GM21381 (cell line): ENCODE data around the gene SEPTIN12.
"Not testable (repeated sequence)": the region's sequence is repeated elsewhere in the genome, so short reads cannot be mapped to it uniquely, and the experiment has no call there.

Experiments
- ATAC-seq: cut with Tn5 transposase; IDR thresholded peaks from one replicate; pipeline ENCODE4 v1.9.1; 2021; ENCODE audit warnings: mild to moderate bottlenecking, moderate library complexity; ENCODE audit not compliant: unreplicated experiment

SEPTIN12 gene

DNA sequence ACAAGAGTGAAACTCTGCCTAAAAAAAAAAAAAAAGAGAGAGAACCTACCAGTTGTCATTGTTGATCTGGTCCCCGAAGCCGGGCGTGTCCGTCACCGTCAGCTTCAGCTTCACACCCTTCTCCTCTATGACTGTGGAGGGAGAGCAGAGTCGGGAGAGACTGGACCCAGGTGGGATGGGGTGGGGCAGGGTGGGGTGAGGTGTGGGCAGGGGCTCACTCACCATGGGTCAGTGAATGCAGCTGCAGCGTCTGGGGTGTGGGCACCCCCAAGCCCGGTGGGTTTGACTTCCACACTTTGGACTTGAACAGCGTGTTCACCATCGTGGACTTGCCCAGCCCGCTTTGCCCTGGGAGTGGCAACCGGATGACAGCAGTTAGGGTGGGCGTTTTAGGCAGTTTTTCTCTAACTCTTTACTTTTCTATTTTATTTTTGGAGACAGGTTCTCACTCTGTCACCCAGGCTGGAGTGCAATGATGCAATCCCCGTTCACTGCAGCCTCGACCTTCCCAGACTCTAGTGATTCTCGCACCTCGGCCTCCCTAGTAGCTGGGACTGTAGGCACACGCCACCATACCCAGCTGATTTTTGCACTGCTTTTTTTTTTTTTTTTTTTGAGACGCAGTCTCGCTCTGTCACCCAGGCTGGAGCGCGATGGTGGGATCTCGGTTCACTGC, 2.2 kb downstream of the SEPTIN12 start:
- no peak for ATAC-seq

DNA sequence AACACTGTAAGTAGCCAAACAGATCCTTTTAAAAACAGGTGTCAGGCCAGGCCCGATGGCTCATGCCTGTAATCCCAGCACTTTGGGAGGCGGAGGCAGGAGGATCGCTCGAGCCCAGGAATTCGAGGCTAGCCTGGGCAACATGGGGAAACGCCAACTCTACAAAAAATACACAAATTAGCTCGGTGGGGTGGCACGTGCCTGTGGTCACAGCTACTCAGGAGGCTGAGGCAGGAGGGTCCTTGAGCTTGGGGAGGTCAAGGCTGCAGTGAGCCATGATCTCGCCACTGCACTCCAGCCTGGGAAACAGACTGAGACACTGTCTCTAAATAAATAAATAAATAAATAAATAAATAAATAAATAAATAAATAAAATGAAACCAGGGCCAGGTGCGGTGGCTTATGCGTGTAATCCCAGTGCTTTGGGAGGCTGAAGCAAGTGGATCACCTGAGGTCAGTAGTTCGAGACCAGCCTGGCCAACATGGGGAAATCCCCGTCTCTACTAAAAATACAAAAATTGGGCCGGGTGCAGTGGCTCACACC, 3.6 kb downstream of the SEPTIN12 start:
- ATAC-seq = not testable (repeated sequence)

DNA sequence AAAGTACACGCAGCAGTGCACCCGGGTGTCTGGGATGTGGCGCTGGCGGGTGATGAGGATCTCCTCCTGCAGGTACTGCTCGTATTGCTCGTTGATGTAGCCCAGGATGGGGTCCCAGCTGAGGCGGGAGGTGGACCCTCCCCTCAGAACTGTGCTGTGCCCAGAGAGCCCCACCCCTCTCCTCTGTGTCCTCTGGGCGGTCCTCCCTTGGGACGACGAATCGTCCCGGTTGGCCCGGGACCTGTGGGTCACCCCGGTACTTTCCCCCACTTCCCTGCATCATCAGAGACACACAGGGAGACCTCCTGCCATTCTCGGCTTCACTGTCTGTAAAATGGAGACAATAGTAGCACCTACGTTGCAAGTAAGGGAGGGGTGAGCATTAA, 4.2 kb downstream of the SEPTIN12 start:
- no peak for ATAC-seq

DNA sequence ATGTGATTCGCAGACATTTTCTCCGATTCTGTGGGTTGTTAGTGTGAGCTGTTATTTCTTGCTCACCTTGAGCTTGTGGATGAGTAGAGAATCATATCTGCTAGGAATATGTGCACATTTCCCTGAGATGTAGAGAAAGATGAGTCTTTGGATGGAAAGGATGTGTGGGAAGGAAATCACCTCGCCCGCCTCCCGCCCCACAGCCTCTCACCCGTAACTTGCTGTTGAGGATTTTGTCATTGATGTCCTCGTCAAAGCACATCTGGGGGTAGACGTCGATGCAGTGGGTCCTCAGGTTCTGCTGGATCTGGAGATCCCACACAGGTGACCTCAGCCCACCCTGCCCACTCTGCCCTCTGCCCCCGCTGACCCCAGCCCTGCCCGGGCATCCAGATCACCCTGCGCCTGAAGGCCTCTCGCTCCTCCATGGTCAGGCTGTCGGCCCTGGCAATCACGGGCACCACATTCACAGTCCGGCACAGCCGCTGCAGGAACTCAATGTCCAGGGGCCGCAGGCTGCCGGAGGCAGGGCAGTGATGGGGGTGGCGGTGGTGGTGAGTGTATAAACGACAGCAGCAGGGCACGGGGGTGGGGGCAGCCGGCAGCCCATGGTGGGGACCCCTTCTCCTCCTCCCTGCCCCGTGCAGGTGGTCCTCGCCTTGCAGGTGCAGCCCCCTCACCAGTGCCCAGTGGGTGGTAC, 4.7 kb downstream of the SEPTIN12 start:
- ATAC-seq = no peak

DNA sequence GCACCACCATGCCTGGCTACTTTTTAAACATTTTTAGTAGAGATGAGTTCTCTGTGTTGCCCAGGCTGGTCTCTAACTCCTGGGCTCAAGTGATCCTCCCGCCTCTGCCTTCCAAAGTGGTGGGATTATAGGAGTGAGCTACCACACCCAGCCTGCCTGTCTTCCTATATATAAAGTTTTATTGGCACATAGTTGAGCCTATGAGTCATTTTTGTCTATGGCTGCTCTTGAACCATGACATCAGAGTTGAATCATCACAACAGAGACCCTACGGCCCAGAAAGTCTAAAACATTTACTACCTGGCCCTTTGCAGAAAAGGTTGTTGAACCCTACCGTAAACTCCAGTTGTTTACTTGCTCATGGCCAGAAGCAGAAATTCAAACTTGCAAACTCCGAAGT, 7.9 kb downstream of the SEPTIN12 start:
- no peak for ATAC-seq

DNA sequence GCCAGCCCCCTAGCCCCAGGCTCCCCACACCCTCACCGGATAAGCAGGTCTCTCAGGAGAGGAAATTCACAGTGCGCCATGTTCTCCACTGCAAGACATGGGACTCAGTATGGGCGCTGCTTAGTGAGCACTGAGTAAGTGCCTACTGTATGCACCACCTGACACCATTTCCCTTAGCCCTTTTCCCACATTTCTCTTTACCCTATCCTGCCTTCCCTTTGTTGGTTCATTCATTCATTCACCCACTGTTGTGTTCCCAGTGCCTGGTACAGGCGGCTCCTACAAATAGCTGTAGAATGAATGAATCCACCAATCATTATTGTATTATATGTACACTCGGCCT, 10.1 kb downstream of the SEPTIN12 start:
- ATAC-seq = no peak

DNA sequence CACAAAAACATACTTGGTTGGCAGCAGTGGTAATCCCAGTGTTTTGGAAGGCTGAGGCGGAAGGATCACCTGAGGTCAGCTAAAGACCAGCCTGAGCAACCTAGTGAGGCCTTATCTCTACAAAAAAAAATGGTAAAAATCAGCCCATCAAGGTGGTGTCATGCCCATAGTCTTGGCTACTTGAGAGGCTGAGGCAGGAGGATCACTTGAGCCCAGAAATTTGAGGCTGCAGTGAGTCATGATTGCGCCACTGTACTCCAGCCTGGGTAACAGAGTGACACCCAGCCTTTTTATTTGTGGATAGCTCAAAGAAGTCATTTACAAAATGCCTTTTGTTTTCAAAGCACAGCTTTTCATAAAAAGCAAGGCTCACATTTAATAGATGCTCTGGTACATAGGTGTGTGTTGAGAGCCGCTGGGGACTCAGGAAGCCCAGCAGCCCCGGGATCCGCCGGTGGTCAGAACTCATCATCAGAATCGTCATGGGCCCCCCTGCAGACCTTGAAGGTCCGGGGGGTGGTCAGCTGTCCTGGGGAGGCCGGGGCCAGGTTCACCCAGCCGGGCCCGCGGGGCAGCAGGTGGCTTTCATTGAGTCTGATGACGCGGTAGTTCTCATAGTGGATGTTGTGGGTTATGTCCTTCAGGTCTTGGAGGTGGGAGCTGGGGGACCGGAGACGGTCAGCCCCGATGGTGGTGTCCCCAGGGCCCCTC, 10.7 kb downstream of the SEPTIN12 start:
- no peak for ATAC-seq

DNA sequence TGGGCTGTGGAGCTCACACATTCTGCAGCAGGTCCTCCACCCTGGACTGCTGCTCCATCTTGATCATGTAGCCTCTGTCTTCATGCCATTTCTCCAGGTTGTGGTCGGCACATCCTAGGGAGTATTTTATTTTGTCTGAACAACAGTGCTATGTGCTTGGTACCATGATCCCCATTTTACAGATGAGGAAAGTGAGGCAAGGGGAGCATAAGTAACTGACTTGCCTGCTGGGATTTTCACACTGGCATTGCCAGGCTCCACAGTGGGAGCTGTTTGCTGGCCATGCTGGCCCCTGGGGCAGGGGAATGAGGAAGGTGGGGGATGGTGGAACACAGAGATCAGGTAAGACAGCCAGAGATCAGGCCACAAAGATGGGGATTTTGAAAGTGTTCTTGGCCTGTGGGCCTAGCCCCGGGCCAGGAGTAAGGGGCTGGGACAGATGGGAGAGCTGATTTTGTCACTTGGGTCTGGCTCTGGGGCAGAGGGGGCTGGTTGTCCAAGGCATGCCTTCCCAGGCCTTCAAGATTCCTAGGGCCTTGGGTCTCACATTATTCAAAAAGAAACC, 11.9 kb downstream of the SEPTIN12 start:
- ATAC-seq = no peak

DNA sequence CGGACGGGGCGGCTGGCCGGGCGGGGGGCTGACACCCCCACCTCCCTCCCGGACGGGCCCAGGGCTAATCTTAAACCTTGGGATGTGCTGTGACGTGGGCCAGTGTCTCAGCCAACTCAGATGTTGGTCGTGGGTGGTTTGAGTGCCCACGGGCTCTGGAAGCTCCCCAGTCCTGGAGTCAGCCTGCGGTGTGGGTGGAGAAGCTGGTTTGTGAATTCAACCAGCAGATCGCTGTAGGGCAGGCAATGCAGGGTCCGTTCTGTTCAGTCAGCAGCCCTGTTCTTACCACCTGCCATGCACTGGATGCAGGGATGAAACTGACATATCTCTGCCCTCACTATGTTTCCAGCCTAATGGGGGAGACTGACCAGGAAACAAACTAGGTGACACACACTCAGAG, 13.1 kb downstream of the SEPTIN12 start:
- no peak for ATAC-seq

DNA sequence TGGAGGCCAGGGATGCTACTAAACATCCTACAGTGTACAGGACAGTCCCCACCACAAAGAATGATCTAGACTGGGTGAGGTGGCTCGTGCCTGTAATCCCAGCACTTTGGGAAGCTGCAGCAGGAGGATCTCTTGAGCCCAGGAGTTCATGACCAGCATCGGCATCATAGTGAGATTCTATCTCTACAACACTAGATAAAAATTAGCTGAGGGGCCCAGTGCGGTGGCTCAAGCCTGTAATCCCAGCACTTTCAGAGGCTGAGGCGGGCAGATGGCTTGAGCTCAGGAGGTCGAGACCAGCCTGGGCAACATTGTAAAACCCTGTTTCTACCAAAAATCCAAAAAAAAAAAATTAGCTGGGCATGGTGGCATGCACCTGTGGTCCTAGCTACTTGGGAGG, 15.8 kb downstream of the SEPTIN12 start:
- no peak for ATAC-seq

DNA sequence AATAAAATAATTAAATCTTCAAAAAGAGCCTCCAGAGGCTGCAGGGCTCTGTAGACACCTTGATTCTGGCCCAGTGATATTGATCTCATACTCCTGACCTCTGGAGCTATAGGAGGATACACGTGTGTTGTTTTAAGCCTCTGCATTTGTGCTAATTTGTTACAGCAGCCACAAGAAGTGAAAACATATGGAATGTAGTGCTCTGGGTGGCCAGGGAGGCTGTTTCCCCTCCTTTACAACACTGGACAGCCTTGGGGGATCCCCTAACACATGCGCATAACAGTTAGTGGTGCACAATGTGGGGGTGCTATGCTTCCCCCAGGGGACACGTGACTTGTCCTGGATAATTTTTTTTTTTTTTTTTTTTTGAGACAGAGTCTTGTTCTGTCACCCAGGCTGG, 16.5 kb downstream of the SEPTIN12 start:
- ATAC-seq = no peak

DNA sequence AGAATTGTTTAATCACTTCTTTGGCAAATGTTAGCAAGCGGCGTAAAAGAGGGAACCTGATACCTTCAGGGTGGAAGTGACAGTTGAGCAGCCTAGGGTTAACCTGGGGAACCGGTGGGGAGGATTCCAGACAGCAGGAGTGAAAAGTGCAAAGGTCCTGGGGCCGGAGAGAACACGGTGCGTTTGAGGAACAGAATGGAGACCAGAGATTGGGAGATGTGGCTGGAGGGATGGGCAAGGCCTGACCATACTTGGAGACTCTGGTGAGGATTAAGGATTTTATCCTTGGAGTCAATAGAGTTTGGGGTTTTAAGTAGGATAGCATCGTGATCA, 18.9 kb downstream of the SEPTIN12 start:
- no peak for ATAC-seq

DNA sequence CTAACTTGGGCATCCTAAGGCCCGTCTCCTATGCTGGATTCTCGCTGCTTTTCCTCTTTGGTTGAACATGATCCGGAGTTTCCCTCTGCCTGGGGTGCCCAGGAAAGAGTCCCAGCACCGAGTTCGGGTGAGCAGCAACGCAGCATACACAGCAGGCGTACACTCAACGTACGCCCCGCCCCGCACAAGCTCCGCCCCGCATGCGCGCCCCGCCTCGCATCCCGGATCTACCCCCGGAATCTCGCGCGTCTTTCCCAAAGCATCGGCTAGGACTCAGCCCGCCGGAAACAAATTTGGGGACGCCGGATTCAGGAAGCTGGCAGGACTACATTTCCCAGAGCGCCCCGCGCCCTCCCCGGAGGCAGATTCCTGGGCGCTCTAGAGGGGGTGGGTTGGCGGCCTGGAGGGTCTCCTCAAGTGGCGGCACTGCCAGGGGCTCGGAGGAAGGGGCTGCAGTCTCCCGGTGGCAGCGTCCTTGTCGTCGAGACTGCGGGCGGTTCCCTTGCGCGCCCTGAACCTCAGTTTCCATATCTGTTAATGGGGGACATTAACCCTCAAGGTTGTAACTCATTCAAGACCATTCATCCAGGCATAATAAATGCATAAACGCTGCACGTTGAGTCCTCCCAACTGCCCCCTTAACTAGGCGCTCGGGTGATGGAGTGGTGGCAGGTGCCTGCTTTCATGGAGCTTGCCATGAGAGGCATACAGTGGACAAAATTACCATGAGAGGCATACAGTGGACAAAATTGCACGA, 19.4 kb downstream of the SEPTIN12 start:
- peak; percentile 54 for ATAC-seq

DNA sequence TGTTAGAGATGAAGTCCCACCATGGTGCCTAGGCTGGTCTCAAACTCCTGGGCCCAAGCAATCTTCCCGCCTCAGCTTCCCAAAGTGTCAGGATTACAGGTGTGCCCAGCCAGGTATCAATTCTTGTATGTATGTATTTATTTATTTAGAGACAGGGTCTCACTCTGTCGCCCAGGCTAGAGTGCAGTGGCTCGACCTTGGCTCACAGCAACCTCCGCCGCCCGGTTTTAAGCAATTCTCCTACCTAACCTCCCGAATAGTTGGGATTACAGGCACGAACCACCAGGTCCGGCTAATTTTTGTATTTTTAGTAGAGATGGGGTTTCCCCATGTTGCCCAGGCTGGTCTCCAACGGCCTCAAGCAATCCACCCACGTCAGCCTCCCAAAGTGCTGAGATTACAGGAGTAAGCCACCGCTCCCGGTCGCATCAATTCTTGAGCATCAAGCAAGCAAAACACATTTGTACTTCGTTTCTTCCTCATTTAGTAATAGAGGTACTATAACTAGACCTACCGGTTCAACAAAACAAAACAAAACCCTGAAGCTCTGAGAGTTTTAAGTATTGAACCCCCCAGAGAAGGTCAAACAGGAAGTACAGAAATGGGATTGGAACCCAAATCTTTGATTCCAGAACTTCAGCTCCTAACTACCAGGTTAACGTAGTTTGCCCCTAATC, 20.1 kb downstream of the SEPTIN12 start:
- ATAC-seq = no peak

DNA sequence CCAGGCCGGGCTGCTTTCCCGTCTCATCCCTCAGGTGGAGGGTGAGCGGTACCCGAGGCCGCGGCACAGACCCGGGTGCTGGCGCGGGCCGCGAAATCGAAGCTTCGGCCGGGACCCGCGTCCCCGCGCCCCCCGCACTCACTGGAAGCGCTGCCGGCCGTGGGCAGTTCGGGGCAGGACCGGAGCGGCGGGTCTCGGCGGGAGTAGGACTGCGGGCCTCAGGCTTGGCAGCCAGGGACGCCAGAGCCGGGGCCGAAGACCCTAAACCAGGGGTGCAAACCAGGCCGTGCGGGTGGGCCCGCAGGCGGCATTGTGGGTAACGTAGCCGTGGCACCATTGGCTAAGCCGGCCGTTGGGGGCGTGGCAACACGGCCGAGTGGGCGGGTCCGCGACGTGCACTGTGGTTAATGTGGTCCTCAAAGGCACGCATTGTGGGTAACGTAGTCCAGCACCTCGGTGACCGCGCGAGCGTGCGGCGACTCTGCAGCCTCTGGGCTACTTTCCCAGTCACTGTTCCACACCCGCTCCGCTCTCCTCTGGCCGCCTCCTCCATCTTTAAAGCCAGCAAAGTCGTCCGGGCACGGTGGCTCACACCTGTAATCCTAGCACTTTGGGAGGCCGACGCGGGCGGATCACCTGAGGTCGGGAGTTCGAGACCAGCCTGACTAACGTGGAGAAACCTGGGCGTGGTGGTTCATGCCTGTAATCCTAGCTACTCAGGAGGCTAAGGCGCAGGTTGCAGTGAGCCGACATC, 21.1 kb downstream of the SEPTIN12 start, which contains the start of gene ZNF500:
Gene ZNF500, minus strand, starts transcription at position 288 of the 754 bp plus-strand sequence. CDS start 1,184 bp downstream, outside the sequence.
- ATAC-seq = peak; percentile 83

DNA sequence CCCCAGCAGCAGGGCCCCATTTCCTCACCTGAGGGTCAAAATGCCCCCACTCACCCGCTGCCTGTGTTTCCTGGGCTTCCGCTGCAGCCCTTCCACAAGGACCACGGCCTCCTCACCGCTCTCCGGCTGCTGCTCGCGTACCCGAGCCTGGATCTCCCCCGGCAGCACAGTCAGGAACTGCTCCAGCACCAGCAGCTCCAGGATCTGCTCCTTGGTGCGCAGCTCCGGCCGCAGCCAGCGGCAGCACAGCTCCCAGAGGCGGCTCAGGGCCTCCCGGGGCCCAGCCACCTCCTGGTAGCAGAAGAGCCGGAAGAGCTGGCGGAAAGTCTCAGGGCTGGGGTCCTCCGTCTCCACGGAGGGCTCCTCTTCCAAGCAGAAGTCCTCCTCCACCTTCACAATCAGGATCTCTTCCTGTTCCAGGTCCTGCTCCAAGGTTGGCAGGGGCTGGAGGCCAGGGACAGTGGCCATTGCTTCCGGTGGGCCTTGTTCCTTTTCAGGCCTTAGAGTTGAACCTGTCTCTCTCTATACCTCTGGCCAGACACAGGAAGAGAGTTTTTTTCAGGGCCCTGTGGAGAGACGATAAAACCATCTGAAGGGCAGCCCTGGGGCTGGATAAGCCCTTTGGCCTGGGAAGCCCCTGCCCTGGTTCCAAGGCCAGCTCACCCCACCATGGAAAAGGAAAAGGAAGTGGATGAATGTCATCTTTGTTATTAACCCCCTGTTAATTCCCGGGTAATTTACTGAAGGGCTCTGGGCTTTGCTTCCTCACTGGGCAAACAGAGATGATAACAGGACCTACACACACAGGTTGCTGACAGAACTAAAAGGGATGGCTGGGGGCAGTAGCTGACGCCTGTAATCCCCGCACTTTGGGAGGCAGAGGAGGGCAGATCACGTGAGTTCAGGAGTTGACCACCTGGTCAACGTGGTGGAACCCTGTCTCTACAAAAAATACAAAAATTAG, 22.4 kb downstream of the SEPTIN12 start:
- ATAC-seq = no peak

DNA sequence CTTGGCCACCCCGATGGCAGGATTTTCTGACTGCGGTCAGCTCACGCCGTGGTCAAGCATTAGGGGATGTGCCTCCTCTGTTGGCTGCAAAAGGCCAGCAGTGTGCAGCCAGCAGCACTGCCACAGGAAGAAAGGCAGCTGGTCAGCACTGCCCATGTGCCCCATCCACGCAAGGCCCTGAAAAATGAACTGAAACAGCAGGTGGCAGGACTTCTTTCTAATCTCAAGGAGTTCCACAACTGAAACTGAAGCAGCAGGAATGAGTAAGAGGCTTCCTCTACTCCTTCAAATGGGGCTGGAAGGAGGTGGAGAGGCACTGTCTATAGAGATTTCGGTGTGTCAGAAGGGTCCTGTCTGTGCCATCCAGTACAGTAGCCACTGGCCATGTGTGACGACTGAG, 24.4 kb downstream of the SEPTIN12 start:
- ATAC-seq = no peak

DNA sequence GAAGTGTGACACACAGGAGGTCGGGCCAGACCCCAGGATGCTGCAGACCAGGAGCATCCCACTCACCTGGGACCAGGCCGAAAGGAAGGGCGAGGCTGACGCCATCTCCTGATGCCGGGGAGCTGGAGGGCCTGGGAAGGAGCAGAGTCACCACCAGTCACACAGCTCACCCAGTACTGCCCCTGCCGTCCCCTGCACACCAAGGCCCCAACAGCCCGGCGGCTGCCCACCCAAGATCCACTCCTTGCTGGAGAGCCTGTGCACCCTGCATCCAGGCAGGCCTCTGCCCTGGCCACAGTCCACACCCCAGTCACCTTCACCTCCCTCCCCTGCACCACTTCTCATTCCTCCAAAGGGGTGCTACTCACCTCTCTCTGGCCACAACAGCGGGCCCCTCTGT, 25.9 kb downstream of the SEPTIN12 start:
- no peak for ATAC-seq
